ENCODE results near the gene CCDC187. TPM values are rescaled to one million over a fixed set of nuclear protein-coding genes. Genes with fewer than 3 reads are reported as not detected.

Gene CCDC187
- total RNA-seq, 1 donor from 2014 or later, result 6.6 TPM

- Histone ChIP-seq H3K27me3 (ENCODE audit: low read depth) (no peaks in the 10 kb centered on the region), H3K4me1 (no peaks in the 10 kb centered on the region), H3K9me3 (peaks cover 3% of the 10 kb centered on the region), H3K27ac (no peak overlapping the region), H3K36me3 (peaks cover 72% of the 10 kb centered on the region), H3K4me3 (no peak overlapping the region)
- DNase-seq, result no peak
- no peak for TF ChIP-seq CTCF (IDR thresholded peaks at IDR 0.05)
- no peak for ATAC-seq
- intact Hi-C loops (cut with DNase I), result no loop called here
Observed at GRCh38 chr9:136211441-136212344, 92.2 kb downstream of the CCDC187 start.

GRCh38 chr9:136211006-136211405 is 92.9 kb downstream of the CCDC187 start:
- no peak for TF ChIP-seq CTCF (IDR thresholded peaks at IDR 0.05)

GRCh38 chr9:136210276-136210675 is 93.6 kb downstream of the CCDC187 start:
- no peak for TF ChIP-seq CTCF (IDR thresholded peaks at IDR 0.05)
- H3K4me3 ChIP-seq, result no peak overlapping the region
- peaks cover 2% of the 10 kb centered on the region for H3K27me3 ChIP-seq (ENCODE audit: low read depth)
- ATAC-seq (no peak), DNase-seq (no peak)
- no peak overlapping the region for H3K27ac ChIP-seq
- intact Hi-C loops (cut with DNase I), result no loop called here
- H3K9me3 ChIP-seq, result peaks cover 3% of the 10 kb centered on the region
- no peaks in the 10 kb centered on the region for H3K4me1 ChIP-seq
- peaks cover 59% of the 10 kb centered on the region for H3K36me3 ChIP-seq

More at GRCh38 chr9:136211006-136211405, 92.9 kb downstream of the CCDC187 start:
- H3K27ac ChIP-seq, result no peak overlapping the region
- H3K36me3 ChIP-seq, result peaks cover 65% of the 10 kb centered on the region
- no peaks in the 10 kb centered on the region for H3K4me1 ChIP-seq
- DNase-seq (no peak), ATAC-seq (no peak)
- no peak overlapping the region for H3K4me3 ChIP-seq
- intact Hi-C loops (cut with DNase I), result no loop called here
- H3K27me3 ChIP-seq (ENCODE audit: low read depth), result no peaks in the 10 kb centered on the region
- peaks cover 3% of the 10 kb centered on the region for H3K9me3 ChIP-seq

GRCh38 chr9:136209786-136210185 is 94.1 kb downstream of the CCDC187 start:
- H3K4me3 ChIP-seq, result no peak overlapping the region
- intact Hi-C loops (cut with DNase I), result no loop called here

GRCh38 chr9:136209232-136209631 is 94.7 kb downstream of the CCDC187 start:
- no peak overlapping the region for H3K4me3 ChIP-seq

More at GRCh38 chr9:136209786-136210185, 94.1 kb downstream of the CCDC187 start:
- Histone ChIP-seq H3K27me3 (ENCODE audit: low read depth) (peaks cover 7% of the 10 kb centered on the region), H3K4me1 (no peaks in the 10 kb centered on the region), H3K36me3 (peaks cover 56% of the 10 kb centered on the region), H3K9me3 (peaks cover 3% of the 10 kb centered on the region), H3K27ac (no peak overlapping the region)
- TF ChIP-seq CTCF (IDR thresholded peaks at IDR 0.05), result no peak
- DNase-seq (no peak), ATAC-seq (no peak)

More at GRCh38 chr9:136209232-136209631, 94.7 kb downstream of the CCDC187 start:
- Histone ChIP-seq H3K27ac (no peak overlapping the region), H3K36me3 (peaks cover 50% of the 10 kb centered on the region), H3K4me1 (no peaks in the 10 kb centered on the region), H3K9me3 (peaks cover 3% of the 10 kb centered on the region), H3K27me3 (ENCODE audit: low read depth) (peaks cover 13% of the 10 kb centered on the region)
- intact Hi-C loops (cut with DNase I), result no loop called here
- TF ChIP-seq CTCF (IDR thresholded peaks at IDR 0.05), result no peak
- ATAC-seq, result no peak
- DNase-seq, result no peak

Measured in lower lobe of right lung (tissue), 2 donors.